H9 (cell line): ENCODE measurements around the gene GPHN. TPM values are rescaled to one million over a fixed set of nuclear protein-coding genes. Genes with fewer than 3 reads are reported as not detected.

ENCODE experiments used
- DNase-seq: peaks from one replicate; pipeline ENCODE4 v3.0.0-alpha.2; 2017
- H2AFZ ChIP-seq: one replicate; pipeline ENCODE4 v1.6.1; 2013; ENCODE audit warnings: mild to moderate bottlenecking, low read length, control low read depth, moderate library complexity
- H2AK5ac ChIP-seq: 2 replicates; pipeline ENCODE4 v1.6.1; 2013; ENCODE audit warnings: low read length, control low read depth, mixed read lengths; ENCODE audit not compliant: insufficient read length
- H2BK120ac ChIP-seq: one replicate; pipeline ENCODE4 v1.6.1; 2013; ENCODE audit warnings: low read depth, mild to moderate bottlenecking, low read length, control low read depth, inconsistent platforms; ENCODE audit not compliant: poor library complexity, severe bottlenecking
- H2BK12ac ChIP-seq: 2 replicates; pipeline ENCODE4 v1.6.1; 2013; ENCODE audit warnings: low read length, control low read depth, mixed read lengths, low read depth; ENCODE audit not compliant: insufficient read length
- H2BK15ac ChIP-seq: 2 replicates; pipeline ENCODE4 v1.6.1; 2013; ENCODE audit warnings: low read depth, low read length, control low read depth
- H2BK20ac ChIP-seq: one replicate; pipeline ENCODE4 v1.6.1; 2013; ENCODE audit warnings: low read depth, mild to moderate bottlenecking, low read length, control low read depth, inconsistent platforms; ENCODE audit not compliant: poor library complexity, severe bottlenecking
- H2BK5ac ChIP-seq: 2 replicates; pipeline ENCODE4 v1.6.1; 2013; ENCODE audit warnings: low read length, control low read depth, mixed read lengths; ENCODE audit not compliant: insufficient read length
- H3K14ac ChIP-seq: 2 replicates; pipeline ENCODE4 v1.6.1; 2013; ENCODE audit warnings: low read length, control low read depth; ENCODE audit not compliant: insufficient read depth
- H3K18ac ChIP-seq: 2 replicates; pipeline ENCODE4 v1.6.1; 2013; ENCODE audit warnings: low read depth, mild to moderate bottlenecking, mixed read lengths, low read length, control low read depth; ENCODE audit not compliant: insufficient read length
- H3K23ac ChIP-seq: 2 replicates; pipeline ENCODE4 v1.6.1; 2013; ENCODE audit warnings: low read length, control low read depth, mixed read lengths, low read depth; ENCODE audit not compliant: insufficient read length
- H3K23me2 ChIP-seq: 2 replicates; pipeline ENCODE4 v1.6.1; 2013; ENCODE audit warnings: low read depth, mild to moderate bottlenecking, mixed read lengths, low read length, control low read depth; ENCODE audit not compliant: insufficient read length, poor library complexity, severe bottlenecking
- H3K27ac ChIP-seq: 2 replicates; pipeline ENCODE4 v1.5.1; 2013; ENCODE audit warnings: low read length, control low read depth, mixed read lengths, low read depth; ENCODE audit not compliant: insufficient read length
- H3K27me3 ChIP-seq: 2 replicates; pipeline ENCODE4 v1.6.1; 2013; ENCODE audit warnings: low read length, control low read depth, inconsistent platforms; ENCODE audit not compliant: insufficient read depth
- H3K4ac ChIP-seq: 2 replicates; pipeline ENCODE4 v1.6.1; 2013; ENCODE audit warnings: low read depth, mild to moderate bottlenecking, control low read depth, inconsistent platforms, low read length, moderate library complexity
- H3K4me1 ChIP-seq: 2 replicates; pipeline ENCODE4 v1.6.1; 2013; ENCODE audit warnings: low read length, control low read depth, inconsistent platforms; ENCODE audit not compliant: insufficient read depth
- H3K4me2 ChIP-seq: 2 replicates; pipeline ENCODE4 v1.6.1; 2013; ENCODE audit warnings: low read length, control low read depth, mixed read lengths; ENCODE audit not compliant: insufficient read length, insufficient read depth
- H3K56ac ChIP-seq: 2 replicates; pipeline ENCODE4 v1.6.1; 2013; ENCODE audit warnings: low read depth, mild to moderate bottlenecking, mixed read lengths, low read length, control low read depth; ENCODE audit not compliant: insufficient read length
- H3K79me1 ChIP-seq: 2 replicates; pipeline ENCODE4 v1.6.1; 2013; ENCODE audit warnings: low read depth, mild to moderate bottlenecking, moderate library complexity, low read length, control low read depth, inconsistent platforms; ENCODE audit not compliant: insufficient read depth, poor library complexity, severe bottlenecking
- H3K79me2 ChIP-seq: 2 replicates; pipeline ENCODE4 v1.6.1; 2013; ENCODE audit warnings: low read length, control low read depth, inconsistent platforms; ENCODE audit not compliant: insufficient read depth
- H3K9ac ChIP-seq: 2 replicates; pipeline ENCODE4 v1.6.1; 2013; ENCODE audit warnings: low read length, control low read depth, mixed read lengths; ENCODE audit not compliant: insufficient read length; ENCODE audit errors: extremely low read depth
- H3K9me3 ChIP-seq: one replicate; pipeline ENCODE4 v1.6.1; 2013; ENCODE audit warnings: low read depth, low read length, inconsistent platforms; ENCODE audit not compliant: control insufficient read depth
- H3T11ph ChIP-seq: one replicate; pipeline ENCODE4 v1.6.1; 2013; ENCODE audit warnings: mild to moderate bottlenecking, low read length, control low read depth, inconsistent platforms
- H4K20me1 ChIP-seq: one replicate; pipeline ENCODE4 v1.6.1; 2013; ENCODE audit not compliant: control insufficient read depth, insufficient read length, insufficient read depth
- H4K5ac ChIP-seq: 2 replicates; pipeline ENCODE4 v1.6.1; 2013; ENCODE audit warnings: low read depth, mild to moderate bottlenecking, mixed read lengths, low read length, control low read depth; ENCODE audit not compliant: insufficient read length
- H4K8ac ChIP-seq: replicated peaks from 2 replicates; pipeline ENCODE4 v1.6.1; 2013; ENCODE audit warnings: low read length, control low read depth, mixed read lengths, low read depth; ENCODE audit not compliant: insufficient read length
- H4K91ac ChIP-seq: 2 replicates; pipeline ENCODE4 v1.6.1; 2013; ENCODE audit warnings: low read depth, mild to moderate bottlenecking, moderate library complexity, mixed read lengths, low read length, control low read depth; ENCODE audit not compliant: insufficient read length
- H3K27ac Mint-ChIP-seq, 3 experiments: 2 replicates in 2 of 3; 3 replicates in 1 of 3; pipeline ENCODE4 v1.8.0; 2020 to 2021; ENCODE audit warnings: mixed read lengths in 3 of 3, mild to moderate bottlenecking in 1 of 3, moderate library complexity in 1 of 3
- H3K27me3 Mint-ChIP-seq: 2 replicates; pipeline ENCODE4 v1.8.0; 2021; ENCODE audit warnings: low read depth, mild to moderate bottlenecking, moderate library complexity, mixed read lengths
- H3K36me3 Mint-ChIP-seq, 3 experiments: 2 replicates in 2 of 3; 3 replicates in 1 of 3; pipeline ENCODE4 v1.8.0; 2020 to 2021; ENCODE audit warnings: low read depth in 3 of 3, mixed read lengths in 3 of 3; ENCODE audit not compliant: insufficient read depth in 1 of 3
- H3K4me1 Mint-ChIP-seq, 2 experiments: 2 replicates each; pipeline ENCODE4 v1.8.0; 2020; ENCODE audit warnings: mixed read lengths in 2 of 2
- H3K4me3 Mint-ChIP-seq, 2 experiments: 2 replicates in 1 of 2; 3 replicates in 1 of 2; pipeline ENCODE4 v1.8.0; 2020 to 2021; ENCODE audit warnings: mild to moderate bottlenecking in 2 of 2, mixed read lengths in 2 of 2, moderate library complexity in 1 of 2
- H3K9me3 Mint-ChIP-seq, 2 experiments: 2 replicates in 1 of 2; 3 replicates in 1 of 2; pipeline ENCODE4 v1.8.0; 2020; ENCODE audit warnings: mild to moderate bottlenecking in 2 of 2, mixed read lengths in 2 of 2, moderate library complexity in 1 of 2
- WGBS: extraction: QIAGEN DNeasy Blood & Tissue Kit; methylation state at CpG from one replicate; pipeline ENCODE4 v1.1.7; 2013; ENCODE audit warnings: missing lambda C conversion rate, low lambda C conversion rate, mixed read lengths; ENCODE audit not compliant: insufficient read length; ENCODE audit errors: extremely low coverage; 5-methylcytosine and 5-hydroxymethylcytosine counted together
- total RNA-seq: library from RNA; stranded (reverse); gene quantifications from 2 replicates; pipeline ENCODE4 v1.2.1, GENCODE V29; 2021
- TF ChIP-seq, protein P1 (sequence below): fragments of 200-600 bp; sonication (generic); conservative IDR thresholded peaks from 3 replicates; pipeline ENCODE4 v1.8.0; 2021; ENCODE audit warnings: antibody characterized with exemption, mild to moderate bottlenecking

The GPHN gene
- total RNA-seq, 1 experiment from 2014 or later: 16.1 TPM

DNA sequence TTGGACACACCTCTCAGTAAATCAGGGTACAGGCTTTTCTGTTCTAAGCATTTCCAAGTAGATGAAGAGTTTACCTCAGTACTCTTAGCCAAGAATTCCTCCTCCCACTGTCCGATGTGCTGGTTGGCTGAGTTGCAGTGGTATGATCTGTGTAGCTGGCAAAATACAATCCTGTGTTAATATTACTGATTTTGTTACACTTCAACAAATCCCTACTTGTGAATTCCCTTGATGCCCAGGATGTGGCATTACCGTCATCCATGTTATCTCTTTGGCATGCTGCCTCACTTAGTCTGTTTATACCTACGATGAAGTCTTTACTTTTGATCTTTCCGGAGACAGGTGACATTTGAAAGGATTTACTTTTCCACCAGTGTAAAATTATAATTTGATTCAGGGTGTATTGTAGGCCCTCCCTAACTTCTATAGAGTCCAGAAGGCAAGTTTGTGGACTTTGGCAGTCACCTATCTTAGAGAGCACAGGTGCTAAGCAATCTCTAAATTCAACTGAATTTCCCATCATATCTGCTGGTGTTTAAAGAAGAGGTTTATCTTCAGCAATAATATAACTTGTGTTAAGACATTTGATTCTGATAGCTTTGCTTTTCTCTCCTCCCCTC lies 11.6 kb upstream of the GPHN start:
- H3K27ac Mint-ChIP-seq: no peak overlapping the region
- no peaks in the 10 kb centered on the region for H3K9me3 ChIP-seq
- H3K9ac ChIP-seq: no peak overlapping the region
- WGBS: no CpG with 5 or more reads among the region's 4 CpGs
- no peaks in the 10 kb centered on the region for H4K20me1 ChIP-seq
- no peak for DNase-seq
- no peak overlapping the region for H4K91ac ChIP-seq
- H3K23ac ChIP-seq: no peak overlapping the region
- H2BK12ac ChIP-seq: no peak overlapping the region
- no peak overlapping the region for H2AK5ac ChIP-seq
- H3K14ac ChIP-seq: no peak overlapping the region
- H3K9me3 Mint-ChIP-seq: no peaks in the 10 kb centered on the region
- no peak overlapping the region for H3K56ac ChIP-seq
- no peaks in the 10 kb centered on the region; the same call in 1 of the 2 replicates for H3K27me3 Mint-ChIP-seq
- TF ChIP-seq, protein P1, sequence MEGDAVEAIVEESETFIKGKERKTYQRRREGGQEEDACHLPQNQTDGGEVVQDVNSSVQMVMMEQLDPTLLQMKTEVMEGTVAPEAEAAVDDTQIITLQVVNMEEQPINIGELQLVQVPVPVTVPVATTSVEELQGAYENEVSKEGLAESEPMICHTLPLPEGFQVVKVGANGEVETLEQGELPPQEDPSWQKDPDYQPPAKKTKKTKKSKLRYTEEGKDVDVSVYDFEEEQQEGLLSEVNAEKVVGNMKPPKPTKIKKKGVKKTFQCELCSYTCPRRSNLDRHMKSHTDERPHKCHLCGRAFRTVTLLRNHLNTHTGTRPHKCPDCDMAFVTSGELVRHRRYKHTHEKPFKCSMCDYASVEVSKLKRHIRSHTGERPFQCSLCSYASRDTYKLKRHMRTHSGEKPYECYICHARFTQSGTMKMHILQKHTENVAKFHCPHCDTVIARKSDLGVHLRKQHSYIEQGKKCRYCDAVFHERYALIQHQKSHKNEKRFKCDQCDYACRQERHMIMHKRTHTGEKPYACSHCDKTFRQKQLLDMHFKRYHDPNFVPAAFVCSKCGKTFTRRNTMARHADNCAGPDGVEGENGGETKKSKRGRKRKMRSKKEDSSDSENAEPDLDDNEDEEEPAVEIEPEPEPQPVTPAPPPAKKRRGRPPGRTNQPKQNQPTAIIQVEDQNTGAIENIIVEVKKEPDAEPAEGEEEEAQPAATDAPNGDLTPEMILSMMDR: no peak
- H2BK120ac ChIP-seq: no peak overlapping the region
- H4K5ac ChIP-seq: no peak overlapping the region
- no peaks in the 10 kb centered on the region for H3K23me2 ChIP-seq
- H3T11ph ChIP-seq: no peak overlapping the region
- peaks cover 0 to 5% of the 10 kb centered on the region in 2 experiments; a peak in 1 of 4 replicates for H3K4me1 Mint-ChIP-seq
- H2BK5ac ChIP-seq: no peak overlapping the region
- no peak overlapping the region for H3K18ac ChIP-seq
- H2AFZ ChIP-seq: no peak overlapping the region
- no peak overlapping the region for H3K4ac ChIP-seq
- no peaks in the 10 kb centered on the region for H3K4me1 ChIP-seq
- no peaks in the 10 kb centered on the region for H3K27me3 ChIP-seq
- no peaks in the 10 kb centered on the region for H3K36me3 Mint-ChIP-seq
- H3K4me2 ChIP-seq: no peak overlapping the region
- no peak overlapping the region for H3K27ac ChIP-seq
- no peak overlapping the region for H3K4me3 Mint-ChIP-seq
- H4K8ac ChIP-seq: no peak overlapping the region
- no peaks in the 10 kb centered on the region for H3K79me1 ChIP-seq
- no peak overlapping the region for H2BK20ac ChIP-seq
- no peaks in the 10 kb centered on the region for H3K79me2 ChIP-seq
- no peak overlapping the region for H2BK15ac ChIP-seq
